GM19193 (cell line): Measurements from ENCODE around the gene BUB3.

Experiments
- POLR2A ChIP-seq: IDR thresholded peaks from 4 replicates; pipeline ENCODE4 v1.6.1; 2011; ENCODE audit not compliant: insufficient read depth, insufficient read length; ENCODE audit errors: extremely low read depth

The BUB3 gene

GRCh38 chr10:123154092-123154710, at the start of gene BUB3:
Gene BUB3 (plus strand): TSS chr10:123154402. CDS start chr10:123154918, 516 bp downstream.
- peak; percentile 98 for TF ChIP-seq POLR2A

- no peak for TF ChIP-seq POLR2A
These were observed 44.7 kb upstream of the BUB3 start for GRCh38 chr10:123109466-123109865.

- TF ChIP-seq POLR2A: no peak
These were observed 36.4 kb upstream of the BUB3 start for GRCh38 chr10:123117644-123118417.

GRCh38 chr10:123119081-123119480, 35.1 kb upstream of the BUB3 start:
- TF ChIP-seq POLR2A: no peak

- TF ChIP-seq POLR2A: no peak
These were observed 28.0 kb upstream of the BUB3 start for GRCh38 chr10:123126246-123126645.

GRCh38 chr10:123129618-123130271, 24.5 kb upstream of the BUB3 start:
- no peak for TF ChIP-seq POLR2A

GRCh38 chr10:123132576-123133477, 21.4 kb upstream of the BUB3 start:
- TF ChIP-seq POLR2A: no peak

GRCh38 chr10:123133541-123134342, 20.5 kb upstream of the BUB3 start:
- no peak for TF ChIP-seq POLR2A

GRCh38 chr10:123134343-123134914, 19.8 kb upstream of the BUB3 start:
- TF ChIP-seq POLR2A: no peak

GRCh38 chr10:123134915-123135414, 19.2 kb upstream of the BUB3 start:
- TF ChIP-seq POLR2A: no peak

- no peak for TF ChIP-seq POLR2A
These were observed 18.6 kb upstream of the BUB3 start, which contains the start of gene HMX3 for GRCh38 chr10:123135415-123136141. Gene HMX3 (plus strand): TSS chr10:123135970. CDS start chr10:123136051, 81 bp downstream.

GRCh38 chr10:123136221-123136805, 17.9 kb upstream of the BUB3 start:
- TF ChIP-seq POLR2A: no peak
